ENCODE results near the gene NUDCD3. TPM values are rescaled to one million over a fixed set of nuclear protein-coding genes. Genes with fewer than 3 reads are reported as not detected.

Gene NUDCD3
- total and polyA plus RNA-seq, 2 experiments from 2014 or later: 35.7 to 42.7 TPM

- ATAC-seq: no peak
- Histone ChIP-seq H3K4me2 (no peak overlapping the region), H3K79me2 (replicated peaks; ENCODE audit: insufficient read depth) (no peaks in the 10 kb centered on the region), H3K27me3 (ENCODE audit: insufficient read depth) (no peaks in the 10 kb centered on the region), H3K9me2 (ENCODE audit: insufficient read depth) (no peaks in the 10 kb centered on the region), H2AFZ (no peak overlapping the region), H3F3A (replicated peaks; ENCODE audit: low read depth) (no peaks in the 10 kb centered on the region), H3K27ac (ENCODE audit: low read depth) (no peak overlapping the region), H4K20me1 (replicated peaks; ENCODE audit: insufficient read depth) (no peaks in the 10 kb centered on the region), H3K36me3 (ENCODE audit: insufficient read depth) (no peaks in the 10 kb centered on the region), H3K4me3 (no peak overlapping the region), H3K4me1 (ENCODE audit: insufficient read depth) (no peaks in the 10 kb centered on the region)
- DNase-seq (ENCODE audit: low spot score): no peak
- H3K27me3 Mint-ChIP-seq (ENCODE audit: insufficient read depth, low read depth, poor library complexity): peaks cover 15% of the 10 kb centered on the region
- no peaks in the 10 kb centered on the region; the same call in 2 of the 3 replicates for H3K4me1 Mint-ChIP-seq
- TF ChIP-seq NANOG (IDR thresholded peaks at IDR 0.05; ENCODE audit: borderline replicate concordance): no peak
- TF ChIP-seq CTCF (conservative IDR thresholded peaks at IDR 0.05; ENCODE audit: low read depth in 2 of 2): no peak
- no peak for TF ChIP-seq POLR2AphosphoS5 (IDR thresholded peaks at IDR 0.05; ENCODE audit: low read depth)
- TF ChIP-seq JUNB (IDR thresholded peaks at IDR 0.05; ENCODE audit: unreplicated experiment): no peak
- TF ChIP-seq EZH2phosphoT487 (IDR thresholded peaks at IDR 0.05; ENCODE audit: unreplicated experiment): no peak
- no peak for TF ChIP-seq EZH2 (IDR thresholded peaks at IDR 0.05; ENCODE audit: low read depth, unreplicated experiment)
- no peak for TF ChIP-seq CREB1 (CRISPR knock-in tag; IDR thresholded peaks at IDR 0.05; ENCODE audit: low read depth)
- TF ChIP-seq, protein P1, sequence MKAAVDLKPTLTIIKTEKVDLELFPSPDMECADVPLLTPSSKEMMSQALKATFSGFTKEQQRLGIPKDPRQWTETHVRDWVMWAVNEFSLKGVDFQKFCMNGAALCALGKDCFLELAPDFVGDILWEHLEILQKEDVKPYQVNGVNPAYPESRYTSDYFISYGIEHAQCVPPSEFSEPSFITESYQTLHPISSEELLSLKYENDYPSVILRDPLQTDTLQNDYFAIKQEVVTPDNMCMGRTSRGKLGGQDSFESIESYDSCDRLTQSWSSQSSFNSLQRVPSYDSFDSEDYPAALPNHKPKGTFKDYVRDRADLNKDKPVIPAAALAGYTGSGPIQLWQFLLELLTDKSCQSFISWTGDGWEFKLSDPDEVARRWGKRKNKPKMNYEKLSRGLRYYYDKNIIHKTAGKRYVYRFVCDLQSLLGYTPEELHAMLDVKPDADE (IDR thresholded peaks at IDR 0.05): no peak
- TF ChIP-seq ZNF331 (CRISPR knock-in tag; IDR thresholded peaks at IDR 0.05; ENCODE audit: low read depth): no peak
- TF ChIP-seq, protein P2, sequence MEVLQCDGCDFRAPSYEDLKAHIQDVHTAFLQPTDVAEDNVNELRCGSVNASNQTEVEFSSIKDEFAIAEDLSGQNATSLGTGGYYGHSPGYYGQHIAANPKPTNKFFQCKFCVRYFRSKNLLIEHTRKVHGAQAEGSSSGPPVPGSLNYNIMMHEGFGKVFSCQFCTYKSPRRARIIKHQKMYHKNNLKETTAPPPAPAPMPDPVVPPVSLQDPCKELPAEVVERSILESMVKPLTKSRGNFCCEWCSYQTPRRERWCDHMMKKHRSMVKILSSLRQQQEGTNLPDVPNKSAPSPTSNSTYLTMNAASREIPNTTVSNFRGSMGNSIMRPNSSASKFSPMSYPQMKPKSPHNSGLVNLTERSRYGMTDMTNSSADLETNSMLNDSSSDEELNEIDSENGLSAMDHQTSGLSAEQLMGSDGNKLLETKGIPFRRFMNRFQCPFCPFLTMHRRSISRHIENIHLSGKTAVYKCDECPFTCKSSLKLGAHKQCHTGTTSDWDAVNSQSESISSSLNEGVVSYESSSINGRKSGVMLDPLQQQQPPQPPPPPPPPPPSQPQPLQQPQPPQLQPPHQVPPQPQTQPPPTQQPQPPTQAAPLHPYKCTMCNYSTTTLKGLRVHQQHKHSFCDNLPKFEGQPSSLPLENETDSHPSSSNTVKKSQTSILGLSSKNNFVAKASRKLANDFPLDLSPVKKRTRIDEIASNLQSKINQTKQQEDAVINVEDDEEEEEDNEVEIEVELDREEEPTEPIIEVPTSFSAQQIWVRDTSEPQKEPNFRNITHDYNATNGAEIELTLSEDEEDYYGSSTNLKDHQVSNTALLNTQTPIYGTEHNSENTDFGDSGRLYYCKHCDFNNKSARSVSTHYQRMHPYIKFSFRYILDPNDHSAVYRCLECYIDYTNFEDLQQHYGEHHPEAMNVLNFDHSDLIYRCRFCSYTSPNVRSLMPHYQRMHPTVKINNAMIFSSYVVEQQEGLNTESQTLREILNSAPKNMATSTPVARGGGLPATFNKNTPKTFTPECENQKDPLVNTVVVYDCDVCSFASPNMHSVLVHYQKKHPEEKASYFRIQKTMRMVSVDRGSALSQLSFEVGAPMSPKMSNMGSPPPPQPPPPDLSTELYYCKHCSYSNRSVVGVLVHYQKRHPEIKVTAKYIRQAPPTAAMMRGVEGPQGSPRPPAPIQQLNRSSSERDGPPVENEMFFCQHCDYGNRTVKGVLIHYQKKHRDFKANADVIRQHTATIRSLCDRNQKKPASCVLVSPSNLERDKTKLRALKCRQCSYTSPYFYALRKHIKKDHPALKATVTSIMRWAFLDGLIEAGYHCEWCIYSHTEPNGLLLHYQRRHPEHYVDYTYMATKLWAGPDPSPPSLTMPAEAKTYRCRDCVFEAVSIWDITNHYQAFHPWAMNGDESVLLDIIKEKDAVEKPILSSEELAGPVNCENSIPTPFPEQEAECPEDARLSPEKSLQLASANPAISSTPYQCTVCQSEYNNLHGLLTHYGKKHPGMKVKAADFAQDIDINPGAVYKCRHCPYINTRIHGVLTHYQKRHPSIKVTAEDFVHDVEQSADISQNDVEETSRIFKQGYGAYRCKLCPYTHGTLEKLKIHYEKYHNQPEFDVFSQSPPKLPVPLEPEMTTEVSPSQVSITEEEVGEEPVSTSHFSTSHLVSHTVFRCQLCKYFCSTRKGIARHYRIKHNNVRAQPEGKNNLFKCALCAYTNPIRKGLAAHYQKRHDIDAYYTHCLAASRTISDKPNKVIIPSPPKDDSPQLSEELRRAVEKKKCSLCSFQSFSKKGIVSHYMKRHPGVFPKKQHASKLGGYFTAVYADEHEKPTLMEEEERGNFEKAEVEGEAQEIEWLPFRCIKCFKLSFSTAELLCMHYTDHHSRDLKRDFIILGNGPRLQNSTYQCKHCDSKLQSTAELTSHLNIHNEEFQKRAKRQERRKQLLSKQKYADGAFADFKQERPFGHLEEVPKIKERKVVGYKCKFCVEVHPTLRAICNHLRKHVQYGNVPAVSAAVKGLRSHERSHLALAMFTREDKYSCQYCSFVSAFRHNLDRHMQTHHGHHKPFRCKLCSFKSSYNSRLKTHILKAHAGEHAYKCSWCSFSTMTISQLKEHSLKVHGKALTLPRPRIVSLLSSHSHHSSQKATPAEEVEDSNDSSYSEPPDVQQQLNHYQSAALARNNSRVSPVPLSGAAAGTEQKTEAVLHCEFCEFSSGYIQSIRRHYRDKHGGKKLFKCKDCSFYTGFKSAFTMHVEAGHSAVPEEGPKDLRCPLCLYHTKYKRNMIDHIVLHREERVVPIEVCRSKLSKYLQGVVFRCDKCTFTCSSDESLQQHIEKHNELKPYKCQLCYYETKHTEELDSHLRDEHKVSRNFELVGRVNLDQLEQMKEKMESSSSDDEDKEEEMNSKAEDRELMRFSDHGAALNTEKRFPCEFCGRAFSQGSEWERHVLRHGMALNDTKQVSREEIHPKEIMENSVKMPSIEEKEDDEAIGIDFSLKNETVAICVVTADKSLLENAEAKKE (CRISPR knock-in tag; IDR thresholded peaks at IDR 0.05): no peak
- TF ChIP-seq STAT1 (IDR thresholded peaks at IDR 0.05; ENCODE audit: unreplicated experiment): no peak
- no peak for TF ChIP-seq ZNF114 (CRISPR knock-in tag; IDR thresholded peaks at IDR 0.05)
- TF ChIP-seq, protein P3, sequence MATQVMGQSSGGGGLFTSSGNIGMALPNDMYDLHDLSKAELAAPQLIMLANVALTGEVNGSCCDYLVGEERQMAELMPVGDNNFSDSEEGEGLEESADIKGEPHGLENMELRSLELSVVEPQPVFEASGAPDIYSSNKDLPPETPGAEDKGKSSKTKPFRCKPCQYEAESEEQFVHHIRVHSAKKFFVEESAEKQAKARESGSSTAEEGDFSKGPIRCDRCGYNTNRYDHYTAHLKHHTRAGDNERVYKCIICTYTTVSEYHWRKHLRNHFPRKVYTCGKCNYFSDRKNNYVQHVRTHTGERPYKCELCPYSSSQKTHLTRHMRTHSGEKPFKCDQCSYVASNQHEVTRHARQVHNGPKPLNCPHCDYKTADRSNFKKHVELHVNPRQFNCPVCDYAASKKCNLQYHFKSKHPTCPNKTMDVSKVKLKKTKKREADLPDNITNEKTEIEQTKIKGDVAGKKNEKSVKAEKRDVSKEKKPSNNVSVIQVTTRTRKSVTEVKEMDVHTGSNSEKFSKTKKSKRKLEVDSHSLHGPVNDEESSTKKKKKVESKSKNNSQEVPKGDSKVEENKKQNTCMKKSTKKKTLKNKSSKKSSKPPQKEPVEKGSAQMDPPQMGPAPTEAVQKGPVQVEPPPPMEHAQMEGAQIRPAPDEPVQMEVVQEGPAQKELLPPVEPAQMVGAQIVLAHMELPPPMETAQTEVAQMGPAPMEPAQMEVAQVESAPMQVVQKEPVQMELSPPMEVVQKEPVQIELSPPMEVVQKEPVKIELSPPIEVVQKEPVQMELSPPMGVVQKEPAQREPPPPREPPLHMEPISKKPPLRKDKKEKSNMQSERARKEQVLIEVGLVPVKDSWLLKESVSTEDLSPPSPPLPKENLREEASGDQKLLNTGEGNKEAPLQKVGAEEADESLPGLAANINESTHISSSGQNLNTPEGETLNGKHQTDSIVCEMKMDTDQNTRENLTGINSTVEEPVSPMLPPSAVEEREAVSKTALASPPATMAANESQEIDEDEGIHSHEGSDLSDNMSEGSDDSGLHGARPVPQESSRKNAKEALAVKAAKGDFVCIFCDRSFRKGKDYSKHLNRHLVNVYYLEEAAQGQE (IDR thresholded peaks at IDR 0.05; ENCODE audit: unreplicated experiment): no peak
- H3K4me3 Mint-ChIP-seq: no peak overlapping the region
- H3K9me3 Mint-ChIP-seq: no peaks in the 10 kb centered on the region
- no peaks in the 10 kb centered on the region; the same call in 2 of the 3 replicates for H3K36me3 Mint-ChIP-seq (ENCODE audit: low read depth)
- no peak overlapping the region for H3K27ac Mint-ChIP-seq
Measured at GRCh38 chr7:44538093-44538797, 47.8 kb upstream of the NUDCD3 start.
